Activated naive CD8-positive, alpha-beta T cell treated with anti-CD3 and anti-CD28 coated beads for 36 hours (primary cell): ENCODE data around the gene KBTBD12. TPM values are rescaled to one million over a fixed set of nuclear protein-coding genes. Genes with fewer than 3 reads are reported as not detected.

Experiments
- DNase-seq: peaks from one replicate; pipeline ENCODE4 v3.0.0; 2021
- H3K27ac Mint-ChIP-seq: one replicate; pipeline ENCODE4 v1.8.0; 2022; ENCODE audit warnings: mild to moderate bottlenecking, moderate library complexity, mixed read lengths
- H3K27me3 Mint-ChIP-seq: one replicate; pipeline ENCODE4 v1.8.0; 2022; ENCODE audit warnings: mild to moderate bottlenecking, mixed read lengths
- H3K36me3 Mint-ChIP-seq: one replicate; pipeline ENCODE4 v1.8.0; 2021; ENCODE audit warnings: mild to moderate bottlenecking, mixed read lengths
- H3K4me1 Mint-ChIP-seq: one replicate; pipeline ENCODE4 v1.8.0; 2021; ENCODE audit warnings: mixed read lengths
- H3K4me3 Mint-ChIP-seq: one replicate; pipeline ENCODE4 v1.8.0; 2022; ENCODE audit warnings: mild to moderate bottlenecking, moderate library complexity, mixed read lengths
- H3K9me3 Mint-ChIP-seq: one replicate; pipeline ENCODE4 v1.8.0; 2022; ENCODE audit warnings: mixed read lengths
- total RNA-seq, 2 experiments: library from RNA; stranded (reverse); gene quantifications; one replicate each; pipeline ENCODE4 v1.2.3, GENCODE V29; 2021

Gene KBTBD12
- total RNA-seq, 2 experiments from 2014 or later: not detected

- peaks cover 18% of the 10 kb centered on the region for H3K27me3 Mint-ChIP-seq
- no peaks in the 10 kb centered on the region for H3K4me1 Mint-ChIP-seq
- H3K9me3 Mint-ChIP-seq: no peaks in the 10 kb centered on the region
- no peak for DNase-seq
- H3K4me3 Mint-ChIP-seq: no peak overlapping the region
- no peaks in the 10 kb centered on the region for H3K36me3 Mint-ChIP-seq
- H3K27ac Mint-ChIP-seq: no peak overlapping the region
Observed at GRCh38 chr3:127981097-127981496, 66.1 kb downstream of the KBTBD12 start.

- DNase-seq: no peak
- no peaks in the 10 kb centered on the region for H3K4me1 Mint-ChIP-seq
- no peak overlapping the region for H3K27ac Mint-ChIP-seq
- H3K4me3 Mint-ChIP-seq: no peak overlapping the region
- no peaks in the 10 kb centered on the region for H3K9me3 Mint-ChIP-seq
- peaks cover 11% of the 10 kb centered on the region for H3K27me3 Mint-ChIP-seq
- no peaks in the 10 kb centered on the region for H3K36me3 Mint-ChIP-seq
Observed at GRCh38 chr3:127982155-127982554, 67.1 kb downstream of the KBTBD12 start.

- no peak overlapping the region for H3K27ac Mint-ChIP-seq
- no peaks in the 10 kb centered on the region for H3K9me3 Mint-ChIP-seq
- no peaks in the 10 kb centered on the region for H3K4me1 Mint-ChIP-seq
- H3K36me3 Mint-ChIP-seq: no peaks in the 10 kb centered on the region
- DNase-seq: no peak
- H3K4me3 Mint-ChIP-seq: no peak overlapping the region
- no peaks in the 10 kb centered on the region for H3K27me3 Mint-ChIP-seq
Observed at GRCh38 chr3:127984241-127984975, 69.4 kb downstream of the KBTBD12 start.

- no peak for DNase-seq
- Mint-ChIP-seq H3K36me3 (no peaks in the 10 kb centered on the region), H3K4me3 (no peak overlapping the region), H3K27ac (no peak overlapping the region), H3K27me3 (no peaks in the 10 kb centered on the region), H3K9me3 (no peaks in the 10 kb centered on the region), H3K4me1 (no peaks in the 10 kb centered on the region)
Observed at GRCh38 chr3:127985216-127985615, 70.2 kb downstream of the KBTBD12 start.

GRCh38 chr3:127985655-127986225 is 70.7 kb downstream of the KBTBD12 start:
- Mint-ChIP-seq H3K4me1 (no peaks in the 10 kb centered on the region), H3K36me3 (no peaks in the 10 kb centered on the region), H3K27me3 (no peaks in the 10 kb centered on the region), H3K4me3 (no peak overlapping the region), H3K27ac (no peak overlapping the region), H3K9me3 (no peaks in the 10 kb centered on the region)
- no peak for DNase-seq

- Mint-ChIP-seq H3K27ac (no peak overlapping the region), H3K36me3 (no peaks in the 10 kb centered on the region), H3K4me3 (no peak overlapping the region), H3K4me1 (no peaks in the 10 kb centered on the region), H3K9me3 (no peaks in the 10 kb centered on the region), H3K27me3 (no peaks in the 10 kb centered on the region)
- no peak for DNase-seq
Observed at GRCh38 chr3:127986803-127987202, 71.8 kb downstream of the KBTBD12 start.

- no peak for DNase-seq
- Mint-ChIP-seq H3K9me3 (no peaks in the 10 kb centered on the region), H3K27ac (no peak overlapping the region), H3K36me3 (no peaks in the 10 kb centered on the region), H3K27me3 (no peaks in the 10 kb centered on the region), H3K4me3 (no peak overlapping the region), H3K4me1 (no peaks in the 10 kb centered on the region)
Observed at GRCh38 chr3:127987309-127987995, 72.4 kb downstream of the KBTBD12 start.

- H3K9me3 Mint-ChIP-seq: no peaks in the 10 kb centered on the region
- H3K4me1 Mint-ChIP-seq: no peaks in the 10 kb centered on the region
- H3K36me3 Mint-ChIP-seq: no peaks in the 10 kb centered on the region
- H3K27ac Mint-ChIP-seq: no peak overlapping the region
- DNase-seq: no peak
- H3K27me3 Mint-ChIP-seq: no peaks in the 10 kb centered on the region
- H3K4me3 Mint-ChIP-seq: no peak overlapping the region
Observed at GRCh38 chr3:127988770-127989557, 73.9 kb downstream of the KBTBD12 start.

- H3K4me1 Mint-ChIP-seq: no peaks in the 10 kb centered on the region
- no peaks in the 10 kb centered on the region for H3K27me3 Mint-ChIP-seq
- DNase-seq: no peak
- no peaks in the 10 kb centered on the region for H3K9me3 Mint-ChIP-seq
- no peak overlapping the region for H3K4me3 Mint-ChIP-seq
- no peaks in the 10 kb centered on the region for H3K36me3 Mint-ChIP-seq
- no peak overlapping the region for H3K27ac Mint-ChIP-seq
Observed at GRCh38 chr3:127990051-127990450, 75.0 kb downstream of the KBTBD12 start.

- H3K4me1 Mint-ChIP-seq: no peaks in the 10 kb centered on the region
- H3K4me3 Mint-ChIP-seq: no peak overlapping the region
- no peaks in the 10 kb centered on the region for H3K9me3 Mint-ChIP-seq
- H3K36me3 Mint-ChIP-seq: no peaks in the 10 kb centered on the region
- no peak for DNase-seq
- H3K27me3 Mint-ChIP-seq: no peaks in the 10 kb centered on the region
- no peak overlapping the region for H3K27ac Mint-ChIP-seq
Observed at GRCh38 chr3:127990461-127990860, 75.4 kb downstream of the KBTBD12 start.

GRCh38 chr3:127991251-127991650 is 76.2 kb downstream of the KBTBD12 start:
- Mint-ChIP-seq H3K4me1 (no peaks in the 10 kb centered on the region), H3K27ac (no peak overlapping the region), H3K4me3 (no peak overlapping the region), H3K9me3 (no peaks in the 10 kb centered on the region), H3K36me3 (no peaks in the 10 kb centered on the region), H3K27me3 (no peaks in the 10 kb centered on the region)
- DNase-seq: no peak

- Mint-ChIP-seq H3K4me3 (no peak overlapping the region), H3K27me3 (no peaks in the 10 kb centered on the region), H3K27ac (no peak overlapping the region), H3K36me3 (no peaks in the 10 kb centered on the region), H3K9me3 (no peaks in the 10 kb centered on the region), H3K4me1 (no peaks in the 10 kb centered on the region)
- no peak for DNase-seq
Observed at GRCh38 chr3:127991681-127992080, 76.6 kb downstream of the KBTBD12 start.

GRCh38 chr3:127992127-127992526 is 77.1 kb downstream of the KBTBD12 start:
- Mint-ChIP-seq H3K9me3 (no peaks in the 10 kb centered on the region), H3K4me1 (no peaks in the 10 kb centered on the region), H3K27me3 (no peaks in the 10 kb centered on the region), H3K4me3 (no peak overlapping the region), H3K27ac (no peak overlapping the region), H3K36me3 (no peaks in the 10 kb centered on the region)
- DNase-seq: no peak

- Mint-ChIP-seq H3K4me3 (no peak overlapping the region), H3K4me1 (no peaks in the 10 kb centered on the region), H3K27ac (no peak overlapping the region), H3K27me3 (no peaks in the 10 kb centered on the region), H3K9me3 (no peaks in the 10 kb centered on the region), H3K36me3 (no peaks in the 10 kb centered on the region)
- DNase-seq: no peak
Observed at GRCh38 chr3:127994011-127994410, 79.0 kb downstream of the KBTBD12 start.

GRCh38 chr3:127997016-127997415 is 82.0 kb downstream of the KBTBD12 start:
- no peaks in the 10 kb centered on the region for H3K36me3 Mint-ChIP-seq
- H3K27me3 Mint-ChIP-seq: no peaks in the 10 kb centered on the region
- H3K4me3 Mint-ChIP-seq: no peak overlapping the region
- no peak overlapping the region for H3K27ac Mint-ChIP-seq
- DNase-seq: no peak
- no peaks in the 10 kb centered on the region for H3K4me1 Mint-ChIP-seq
- no peaks in the 10 kb centered on the region for H3K9me3 Mint-ChIP-seq
